Measurements from ENCODE around the gene SPTLC1. TPM values are rescaled to one million over a fixed set of nuclear protein-coding genes. Genes with fewer than 3 reads are reported as not detected.

SPTLC1 gene
- total RNA-seq, 1 experiment from 2014 or later: 68.0 TPM

DNA sequence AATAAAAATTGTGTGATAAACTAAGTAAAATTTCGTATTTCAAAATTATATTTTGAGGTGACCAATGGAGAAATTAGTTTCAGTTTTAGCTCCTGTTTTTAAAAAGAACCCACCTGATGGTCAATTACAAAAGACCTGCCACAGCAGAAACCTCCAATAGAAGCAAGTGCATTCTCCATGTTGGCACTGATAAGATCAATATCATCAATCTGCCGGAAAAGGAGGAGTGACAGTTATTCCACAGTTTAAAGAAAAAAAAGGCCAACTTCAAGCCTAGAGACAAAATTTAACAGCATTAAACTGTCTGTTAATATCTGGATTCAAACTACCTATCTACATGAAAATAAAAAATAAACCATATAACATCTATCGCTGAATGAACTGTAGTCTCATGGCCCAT is 67.7 kb downstream of the SPTLC1 start:
- Mint-ChIP-seq H3K27ac (ENCODE audit: low read depth, unreplicated experiment) (no peak overlapping the region), H3K27me3 (ENCODE audit: insufficient read depth, unreplicated experiment) (no peaks in the 10 kb centered on the region), H3K4me3 (ENCODE audit: unreplicated experiment) (no peak overlapping the region), H3K4me1 (ENCODE audit: insufficient read depth, unreplicated experiment) (no peaks in the 10 kb centered on the region), H3K9me3 (ENCODE audit: unreplicated experiment) (peaks cover 13% of the 10 kb centered on the region), H3K36me3 (ENCODE audit: insufficient read depth, unreplicated experiment) (peaks cover 63% of the 10 kb centered on the region)
- no peak for DNase-seq (ENCODE audit: unreplicated experiment)
- ChIA-PET CTCF (interaction anchor here (0.6 kb wide), 1 partner anchor 320 kb away, joined by 3 read pairs; no protein-coding TSS in a partner anchor), POLR2A (interaction anchor here (1.0 kb wide), 1 partner anchor 12 kb away, joined by 4 read pairs; no protein-coding TSS in a partner anchor)
- BruUV-seq (replicated peaks): no TSS peak
- TF ChIP-seq CTCF (IDR thresholded peaks at IDR 0.05; ENCODE audit: unreplicated experiment): no peak
- intact Hi-C loops (cut with micrococcal nuclease): no loop called here

DNA sequence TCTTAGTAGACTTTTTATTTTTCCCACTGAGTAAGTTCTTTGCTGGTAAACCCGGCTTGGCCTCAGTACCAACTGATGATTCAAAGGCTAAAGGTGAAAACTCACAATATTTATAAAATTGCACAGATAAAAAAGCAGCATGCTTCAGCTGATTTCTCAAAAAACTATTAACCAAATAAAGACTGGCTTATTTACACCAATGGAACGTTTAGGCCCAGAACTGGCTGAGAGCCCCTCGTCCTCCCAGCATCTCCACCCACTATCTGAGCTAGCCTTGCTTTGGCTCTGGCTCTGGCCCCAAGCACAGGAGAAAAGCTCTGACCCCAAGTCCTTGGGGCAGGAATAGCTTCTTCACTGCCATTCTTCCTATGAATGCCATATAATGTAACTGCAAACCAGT is 68.5 kb downstream of the SPTLC1 start:
- Mint-ChIP-seq H3K27ac (ENCODE audit: low read depth, unreplicated experiment) (no peak overlapping the region), H3K9me3 (ENCODE audit: unreplicated experiment) (peaks cover 21% of the 10 kb centered on the region), H3K4me1 (ENCODE audit: insufficient read depth, unreplicated experiment) (no peaks in the 10 kb centered on the region), H3K4me3 (ENCODE audit: unreplicated experiment) (no peak overlapping the region), H3K36me3 (ENCODE audit: insufficient read depth, unreplicated experiment) (peaks cover 71% of the 10 kb centered on the region), H3K27me3 (ENCODE audit: insufficient read depth, unreplicated experiment) (no peaks in the 10 kb centered on the region)
- ChIA-PET CTCF (no interaction called here), POLR2A (interaction anchor here (0.5 kb wide), 1 partner anchor 10 kb away, joined by 4 read pairs; no protein-coding TSS in a partner anchor)
- no peak for DNase-seq (ENCODE audit: unreplicated experiment)
- intact Hi-C loops (cut with micrococcal nuclease): no loop called here
- TF ChIP-seq CTCF (IDR thresholded peaks at IDR 0.05; ENCODE audit: unreplicated experiment): no peak
- BruUV-seq (replicated peaks): no TSS peak

GRCh38 chr9:92044936-92045335 is 70.3 kb downstream of the SPTLC1 start:
- Mint-ChIP-seq H3K4me3 (ENCODE audit: unreplicated experiment) (no peak overlapping the region), H3K36me3 (ENCODE audit: insufficient read depth, unreplicated experiment) (peaks cover 75% of the 10 kb centered on the region), H3K9me3 (ENCODE audit: unreplicated experiment) (peaks cover 21% of the 10 kb centered on the region), H3K4me1 (ENCODE audit: insufficient read depth, unreplicated experiment) (no peaks in the 10 kb centered on the region), H3K27me3 (ENCODE audit: insufficient read depth, unreplicated experiment) (no peaks in the 10 kb centered on the region), H3K27ac (ENCODE audit: low read depth, unreplicated experiment) (no peak overlapping the region)
- DNase-seq (ENCODE audit: unreplicated experiment): no peak
- no peak for TF ChIP-seq CTCF (IDR thresholded peaks at IDR 0.05; ENCODE audit: unreplicated experiment)
- BruUV-seq (replicated peaks): no TSS peak
- intact Hi-C loops (cut with micrococcal nuclease): no loop called here
- ChIA-PET POLR2A (no interaction called here), CTCF (interaction anchor here (0.5 kb wide), 1 partner anchor 753 kb away, joined by 4 read pairs; no protein-coding TSS in a partner anchor)

DNA sequence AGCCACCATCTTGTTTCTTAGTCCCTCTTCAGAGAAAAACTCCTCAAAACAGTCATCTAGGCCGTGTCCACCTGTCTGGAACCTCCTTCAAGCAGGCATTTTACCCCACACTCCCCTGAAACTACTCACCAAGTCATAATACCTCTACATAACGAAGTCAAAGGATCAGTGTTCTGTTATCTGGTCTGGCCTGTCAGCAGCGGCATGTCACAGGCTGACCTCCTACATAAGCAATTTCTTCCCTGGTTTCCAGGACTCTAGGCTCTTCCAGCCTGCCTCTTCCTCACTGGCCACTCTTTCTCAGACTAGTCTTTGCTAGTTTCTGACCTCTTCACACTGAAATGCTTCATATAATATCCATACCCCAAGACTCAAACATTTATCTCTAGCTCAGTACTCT is 72.2 kb downstream of the SPTLC1 start:
- H3K27ac Mint-ChIP-seq (ENCODE audit: low read depth, unreplicated experiment): no peak overlapping the region
- BruUV-seq (replicated peaks): no TSS peak
- no peak overlapping the region for H3K4me3 Mint-ChIP-seq (ENCODE audit: unreplicated experiment)
- no peak for DNase-seq (ENCODE audit: unreplicated experiment)
- no peaks in the 10 kb centered on the region for H3K4me1 Mint-ChIP-seq (ENCODE audit: insufficient read depth, unreplicated experiment)
- peaks cover 21% of the 10 kb centered on the region for H3K9me3 Mint-ChIP-seq (ENCODE audit: unreplicated experiment)
- TF ChIP-seq CTCF (IDR thresholded peaks at IDR 0.05; ENCODE audit: unreplicated experiment): no peak
- ChIA-PET POLR2A (no interaction called here), CTCF (no interaction called here)
- H3K36me3 Mint-ChIP-seq (ENCODE audit: insufficient read depth, unreplicated experiment): peaks cover 72% of the 10 kb centered on the region
- intact Hi-C loops (cut with micrococcal nuclease): no loop called here
- no peaks in the 10 kb centered on the region for H3K27me3 Mint-ChIP-seq (ENCODE audit: insufficient read depth, unreplicated experiment)

Data from MCF 10A (cell line).